Activated T-cell treated with anti-CD3 and anti-CD28 coated beads, Interleukin-2, amount 50 U/mL, for 1 hour (primary cell): Measurements from ENCODE around the gene PDE4A.
"Not testable (repeated sequence)": the region's sequence is repeated elsewhere in the genome, so short reads cannot be mapped to it uniquely, and the experiment has no call there.

Experiments
- DNase-seq: peaks from one replicate; pipeline ENCODE4 v3.0.0-alpha.2; 2020

PDE4A gene

GRCh38 chr19:10430505-10431253 is 10.3 kb downstream of the PDE4A start:
- DNase-seq = no peak

GRCh38 chr19:10431254-10431942 is 11.1 kb downstream of the PDE4A start:
- DNase-seq = peak; percentile 52

GRCh38 chr19:10431943-10432735 is 11.8 kb downstream of the PDE4A start:
- peak; percentile 78 for DNase-seq

GRCh38 chr19:10432736-10433130 is 12.4 kb downstream of the PDE4A start:
- no peak for DNase-seq

GRCh38 chr19:10433131-10433536 is 12.8 kb downstream of the PDE4A start:
- no peak for DNase-seq

GRCh38 chr19:10439588-10439987 is 19.2 kb downstream of the PDE4A start:
- DNase-seq = no peak

- DNase-seq = no peak
Measured at GRCh38 chr19:10442698-10443097, 22.4 kb downstream of the PDE4A start.

- DNase-seq = no peak
Measured at GRCh38 chr19:10449037-10449436, 28.7 kb downstream of the PDE4A start.

GRCh38 chr19:10450191-10450852 is 30.0 kb downstream of the PDE4A start:
- no peak for DNase-seq

GRCh38 chr19:10450853-10451609 is 30.7 kb downstream of the PDE4A start:
- no peak for DNase-seq

GRCh38 chr19:10452726-10453618 is 32.6 kb downstream of the PDE4A start:
- DNase-seq = no peak

GRCh38 chr19:10453852-10454251 is 33.5 kb downstream of the PDE4A start:
- no peak for DNase-seq

- no peak for DNase-seq
Measured at GRCh38 chr19:10454267-10454666, 33.9 kb downstream of the PDE4A start.

GRCh38 chr19:10458733-10459132 is 38.4 kb downstream of the PDE4A start:
- not testable (repeated sequence) for DNase-seq

- no peak for DNase-seq
Measured at GRCh38 chr19:10460714-10461046, 40.3 kb downstream of the PDE4A start.

GRCh38 chr19:10461047-10461949 is 41.0 kb downstream of the PDE4A start:
- peak; percentile 88 for DNase-seq

- not testable (repeated sequence) for DNase-seq
Measured at GRCh38 chr19:10462042-10462441, 41.7 kb downstream of the PDE4A start.

- DNase-seq = no peak
Measured at GRCh38 chr19:10462557-10462956, 42.2 kb downstream of the PDE4A start.

GRCh38 chr19:10464456-10464855 is 44.1 kb downstream of the PDE4A start:
- no peak for DNase-seq

- DNase-seq = no peak
Measured at GRCh38 chr19:10467104-10467706, 46.9 kb downstream of the PDE4A start.
